Fibroblast of mammary gland (primary cell): ENCODE measurements around the gene OR8K5.

Experiments used
- DNase-seq: peaks from one replicate; pipeline ENCODE4 v3.0.0-alpha.2; 2010; ENCODE audit warnings: low read depth
- H3K4me3 ChIP-seq: 2 replicates; pipeline ENCODE4 v1.5.1; 2011; ENCODE audit warnings: low read depth, mild to moderate bottlenecking, low read length, moderate library complexity; ENCODE audit not compliant: control insufficient read depth
- TF ChIP-seq, protein P1 (sequence below): conservative IDR thresholded peaks from 2 replicates; pipeline ENCODE4 v1.5.1; 2011; ENCODE audit warnings: low read depth, low read length, inconsistent platforms; ENCODE audit not compliant: control insufficient read depth, insufficient read depth

The OR8K5 gene, protein sequence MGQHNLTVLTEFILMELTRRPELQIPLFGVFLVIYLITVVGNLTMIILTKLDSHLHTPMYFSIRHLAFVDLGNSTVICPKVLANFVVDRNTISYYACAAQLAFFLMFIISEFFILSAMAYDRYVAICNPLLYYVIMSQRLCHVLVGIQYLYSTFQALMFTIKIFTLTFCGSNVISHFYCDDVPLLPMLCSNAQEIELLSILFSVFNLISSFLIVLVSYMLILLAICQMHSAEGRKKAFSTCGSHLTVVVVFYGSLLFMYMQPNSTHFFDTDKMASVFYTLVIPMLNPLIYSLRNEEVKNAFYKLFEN

DNA sequence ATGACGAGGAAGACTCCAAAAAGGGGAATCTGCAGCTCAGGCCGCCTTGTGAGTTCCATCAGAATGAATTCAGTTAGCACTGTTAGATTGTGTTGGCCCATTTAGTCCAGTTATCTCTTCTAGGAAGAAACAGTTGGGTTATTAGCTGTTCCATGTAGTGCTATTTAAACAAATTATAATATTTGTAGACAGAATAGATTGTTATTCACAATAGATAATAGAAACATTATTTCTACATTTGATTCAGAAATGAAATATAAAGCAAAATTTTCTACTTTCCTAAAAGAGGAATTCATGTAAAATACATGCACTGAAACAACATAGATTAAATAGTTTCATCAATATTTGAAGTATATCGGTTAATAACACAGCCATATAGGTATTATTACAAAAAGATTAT lies at the start of gene OR8K5:
Gene OR8K5, minus strand, starts transcription at position 101 of the 400 bp plus-strand sequence. Its CDS starts 0 bp downstream, at position 101.
- TF ChIP-seq, protein P1, sequence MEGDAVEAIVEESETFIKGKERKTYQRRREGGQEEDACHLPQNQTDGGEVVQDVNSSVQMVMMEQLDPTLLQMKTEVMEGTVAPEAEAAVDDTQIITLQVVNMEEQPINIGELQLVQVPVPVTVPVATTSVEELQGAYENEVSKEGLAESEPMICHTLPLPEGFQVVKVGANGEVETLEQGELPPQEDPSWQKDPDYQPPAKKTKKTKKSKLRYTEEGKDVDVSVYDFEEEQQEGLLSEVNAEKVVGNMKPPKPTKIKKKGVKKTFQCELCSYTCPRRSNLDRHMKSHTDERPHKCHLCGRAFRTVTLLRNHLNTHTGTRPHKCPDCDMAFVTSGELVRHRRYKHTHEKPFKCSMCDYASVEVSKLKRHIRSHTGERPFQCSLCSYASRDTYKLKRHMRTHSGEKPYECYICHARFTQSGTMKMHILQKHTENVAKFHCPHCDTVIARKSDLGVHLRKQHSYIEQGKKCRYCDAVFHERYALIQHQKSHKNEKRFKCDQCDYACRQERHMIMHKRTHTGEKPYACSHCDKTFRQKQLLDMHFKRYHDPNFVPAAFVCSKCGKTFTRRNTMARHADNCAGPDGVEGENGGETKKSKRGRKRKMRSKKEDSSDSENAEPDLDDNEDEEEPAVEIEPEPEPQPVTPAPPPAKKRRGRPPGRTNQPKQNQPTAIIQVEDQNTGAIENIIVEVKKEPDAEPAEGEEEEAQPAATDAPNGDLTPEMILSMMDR = no peak
- no peak for DNase-seq
- no peak within 1 kb of the TSS for H3K4me3 ChIP-seq

GRCh38 chr11:56207790-56208189 lies 47.7 kb upstream of the OR8K5 start:
- DNase-seq = no peak
- TF ChIP-seq, protein P1 = no peak
- no peak overlapping the region for H3K4me3 ChIP-seq

GRCh38 chr11:56197367-56197766 lies 37.2 kb upstream of the OR8K5 start:
- no peak overlapping the region for H3K4me3 ChIP-seq
- TF ChIP-seq, protein P1 = no peak
- no peak for DNase-seq

GRCh38 chr11:56196705-56197104 lies 36.6 kb upstream of the OR8K5 start:
- no peak overlapping the region for H3K4me3 ChIP-seq
- DNase-seq = no peak
- TF ChIP-seq, protein P1 = no peak

GRCh38 chr11:56188602-56189001 lies 28.5 kb upstream of the OR8K5 start:
- TF ChIP-seq, protein P1 = no peak
- no peak overlapping the region for H3K4me3 ChIP-seq
- DNase-seq = no peak

GRCh38 chr11:56183459-56183858 lies 23.3 kb upstream of the OR8K5 start:
- TF ChIP-seq, protein P1 = no peak
- no peak for DNase-seq
- no peak overlapping the region for H3K4me3 ChIP-seq
